Fibroblast of the aortic adventitia (primary cell): ENCODE results near the gene GUCY2F. TPM values are rescaled to one million over a fixed set of nuclear protein-coding genes. Genes with fewer than 3 reads are reported as not detected.

ENCODE experiments used
- DNase-seq: peaks from one replicate; pipeline ENCODE4 v3.0.0-alpha.2; 2010; ENCODE audit warnings: low read depth
- H3K4me3 ChIP-seq: 2 replicates; pipeline ENCODE4 v1.5.1; 2011; ENCODE audit warnings: low read depth, mild to moderate bottlenecking, control low read depth, low read length, moderate library complexity
- CTCF ChIP-seq: IDR thresholded peaks from 2 replicates; pipeline ENCODE4 v1.5.1; 2011; ENCODE audit warnings: mild to moderate bottlenecking, low read length, control low read depth, inconsistent platforms; ENCODE audit not compliant: insufficient read depth
- total RNA-seq: library from RNA; depleted of rRNA; stranded (reverse); fragments of >200 nt; gene quantifications from 2 replicates; pipeline ENCODE4 v1.2.3, GENCODE V29; 2012; ENCODE audit warnings: low replicate concordance

GUCY2F gene
- total RNA-seq, 1 donor, result under 0.01 TPM

GRCh38 chrX:109327251-109327650, 154.6 kb downstream of the GUCY2F start:
- TF ChIP-seq CTCF, result no peak
- no peak overlapping the region for H3K4me3 ChIP-seq
- DNase-seq, result no peak

Other genes starting within 250 kb of the GUCY2F start
- gene NXT2, start 54.8 kb upstream of the GUCY2F start, total RNA-seq, result 6.7 and 24.3 TPM in 2 replicates
- gene KCNE5, start 143.1 kb upstream of the GUCY2F start, total RNA-seq, result 0.16 and 0.36 TPM in 2 replicates